ENCODE results near the gene TSPAN3.
A peak's percentile ranks its signal among the peaks of the same experiment; 100 is the strongest.

TSPAN3 gene

GRCh38 chr15:77070495-77071304 lies at the start of gene TSPAN3:
TSS of gene TSPAN3 (minus strand) at chr15:77071109. CDS start at chr15:77070954, 155 bp downstream.
- DNase-seq: peak; percentile 93

GRCh38 chr15:77120576-77120975 lies 49.7 kb upstream of the TSPAN3 start:
- no peak for DNase-seq

GRCh38 chr15:77119446-77119845 lies 48.5 kb upstream of the TSPAN3 start:
- DNase-seq: no peak

- DNase-seq: peak; percentile 34
Measured at GRCh38 chr15:77118882-77119321, 48.0 kb upstream of the TSPAN3 start.

GRCh38 chr15:77115179-77115578 lies 44.3 kb upstream of the TSPAN3 start:
- DNase-seq: no peak

- no peak for DNase-seq
Measured at GRCh38 chr15:77112838-77113504, 42.1 kb upstream of the TSPAN3 start.

- no peak for DNase-seq
Measured at GRCh38 chr15:77111789-77112188, 40.9 kb upstream of the TSPAN3 start.

- no peak for DNase-seq
Measured at GRCh38 chr15:77107531-77108355, 36.8 kb upstream of the TSPAN3 start.

- DNase-seq: no peak
Measured at GRCh38 chr15:77107068-77107467, 36.2 kb upstream of the TSPAN3 start.

- DNase-seq: no peak
Measured at GRCh38 chr15:77104155-77104554, 33.2 kb upstream of the TSPAN3 start.

- no peak for DNase-seq
Measured at GRCh38 chr15:77099741-77100463, 29.0 kb upstream of the TSPAN3 start.

GRCh38 chr15:77098572-77098971 lies 27.7 kb upstream of the TSPAN3 start:
- DNase-seq: no peak

- no peak for DNase-seq
Measured at GRCh38 chr15:77097921-77098320, 27.0 kb upstream of the TSPAN3 start.

- no peak for DNase-seq
Measured at GRCh38 chr15:77097248-77097721, 26.4 kb upstream of the TSPAN3 start.

- DNase-seq: no peak
Measured at GRCh38 chr15:77096541-77096940, 25.6 kb upstream of the TSPAN3 start.

GRCh38 chr15:77096138-77096537 lies 25.2 kb upstream of the TSPAN3 start:
- no peak for DNase-seq

- DNase-seq: no peak
Measured at GRCh38 chr15:77094397-77095030, 23.6 kb upstream of the TSPAN3 start.

GRCh38 chr15:77093436-77093835 lies 22.5 kb upstream of the TSPAN3 start:
- no peak for DNase-seq

- no peak for DNase-seq
Measured at GRCh38 chr15:77091097-77091496, 20.2 kb upstream of the TSPAN3 start.

GRCh38 chr15:77087213-77087612 lies 16.3 kb upstream of the TSPAN3 start:
- DNase-seq: no peak

GRCh38 chr15:77085297-77085696 lies 14.4 kb upstream of the TSPAN3 start:
- DNase-seq: no peak

GRCh38 chr15:77084436-77084835 lies 13.5 kb upstream of the TSPAN3 start:
- DNase-seq: no peak
